ENCODE data around the gene PXN.
A peak's percentile ranks its signal among the peaks of the same experiment; 100 is the strongest.

Gene PXN

GRCh38 chr12:120265473-120266179, at the start of gene PXN:
Gene PXN (minus strand): TSS chr12:120265730. CDS start chr12:120265629, 101 bp downstream.
- DNase-seq (ENCODE audit: low read depth) = peak; percentile 89

- DNase-seq (ENCODE audit: low read depth) = no peak
Measured at GRCh38 chr12:120314220-120314619, 48.7 kb upstream of the PXN start.

GRCh38 chr12:120301962-120302815, 36.7 kb upstream of the PXN start, which contains the start of gene SIRT4:
Gene SIRT4 (plus strand): TSS chr12:120302321. CDS start chr12:120303562, 1,241 bp downstream.
- DNase-seq (ENCODE audit: low read depth) = peak; percentile 87

- DNase-seq (ENCODE audit: low read depth) = peak; percentile 56
Measured at GRCh38 chr12:120292661-120293531, 27.4 kb upstream of the PXN start, which contains the start of gene RNU4-1. Gene RNU4-1 (minus strand): TSS chr12:120293237.

GRCh38 chr12:120292411-120292660, 26.8 kb upstream of the PXN start:
- no peak for DNase-seq (ENCODE audit: low read depth)

GRCh38 chr12:120290609-120291305, 25.2 kb upstream of the PXN start:
- DNase-seq (ENCODE audit: low read depth) = no peak

GRCh38 chr12:120287491-120287890, 22.0 kb upstream of the PXN start:
- DNase-seq (ENCODE audit: low read depth) = no peak

- no peak for DNase-seq (ENCODE audit: low read depth)
Measured at GRCh38 chr12:120286768-120287490, 21.4 kb upstream of the PXN start.

GRCh38 chr12:120284381-120284780, 18.9 kb upstream of the PXN start:
- DNase-seq (ENCODE audit: low read depth) = no peak

- no peak for DNase-seq (ENCODE audit: low read depth)
Measured at GRCh38 chr12:120283318-120283717, 17.8 kb upstream of the PXN start.

GRCh38 chr12:120278137-120279069, 12.9 kb upstream of the PXN start:
- DNase-seq (ENCODE audit: low read depth) = no peak

GRCh38 chr12:120276734-120277133, 11.2 kb upstream of the PXN start:
- no peak for DNase-seq (ENCODE audit: low read depth)

GRCh38 chr12:120267736-120268135, 2.2 kb upstream of the PXN start:
- DNase-seq (ENCODE audit: low read depth) = no peak

GRCh38 chr12:120266180-120266870, 795 bp upstream of the PXN start:
- DNase-seq (ENCODE audit: low read depth) = no peak

GRCh38 chr12:120264904-120265472, 542 bp downstream of the PXN start:
- no peak for DNase-seq (ENCODE audit: low read depth)

- DNase-seq (ENCODE audit: low read depth) = no peak
Measured at GRCh38 chr12:120264086-120264903, 1.2 kb downstream of the PXN start.

- no peak for DNase-seq (ENCODE audit: low read depth)
Measured at GRCh38 chr12:120263748-120264085, 1.8 kb downstream of the PXN start.

Data from activated gamma-delta T cell treated with anti-CD3 and anti-CD28 coated beads, Interleukin-2, amount 50 U/mL, for 16 hours (primary cell).